ENCODE results near the gene TRIP13. TPM values are rescaled to one million over a fixed set of nuclear protein-coding genes. Genes with fewer than 3 reads are reported as not detected.

Gene TRIP13
- total and polyA plus RNA-seq, 9 of the 15 experiments (the other 6 are each of a cell fraction or from before 2014, with no cell fraction given): 24.1 to 116 (median 53.2) TPM

DNA sequence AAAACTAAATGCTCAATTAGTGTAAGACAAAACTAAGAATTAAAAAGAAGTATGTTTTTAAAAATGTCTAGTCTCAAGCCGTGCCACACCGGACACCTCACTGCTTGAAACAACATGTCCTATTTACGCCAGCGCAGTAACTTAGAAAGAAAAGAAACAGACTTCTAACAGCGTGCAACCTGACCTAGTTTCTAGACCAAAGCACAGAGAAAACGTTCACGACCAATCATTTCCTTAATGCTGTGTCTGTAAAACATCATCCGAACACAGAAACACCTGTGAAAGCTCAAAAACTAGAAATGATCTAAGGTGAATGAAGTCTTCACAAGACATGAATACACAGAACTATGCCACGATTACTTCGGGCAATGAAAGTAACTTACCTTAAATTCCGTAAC, 4.0 kb upstream of the TRIP13 start:
- Histone ChIP-seq H3K4me3 (no peak overlapping the region), H3K9me1 (ENCODE audit: control insufficient read depth, insufficient read depth, low read length) (no peaks in the 10 kb centered on the region), H3K36me3 (ENCODE audit: control insufficient read depth, insufficient read depth, low read length) (peaks cover 82% of the 10 kb centered on the region), H4K20me1 (replicated peaks; ENCODE audit: control insufficient read depth, insufficient read depth, low read length) (peaks cover 16% of the 10 kb centered on the region; the same call in 1 of the 2 replicates), H2AFZ (ENCODE audit: low read depth, low read length) (no peak overlapping the region), H3K27me3 (ENCODE audit: control insufficient read depth in 2 of 2, insufficient read depth in 2 of 2, low read length in 2 of 2) (no peaks in the 10 kb centered on the region), H3K4me2 (ENCODE audit: insufficient read depth, low read length) (no peak overlapping the region), H3K4me1 (replicated peaks in 1 of 2; ENCODE audit: control insufficient read depth in 2 of 2, insufficient read depth in 2 of 2, low read length in 2 of 2) (peaks cover 13 to 40% of the 10 kb centered on the region in 2 experiments; a peak in 4 of 5 replicates), H3K27ac (ENCODE audit: extremely low read depth, low read depth, low read length) (no peak overlapping the region), H3K9me3 (replicated peaks; ENCODE audit: control insufficient read depth, insufficient read depth, low read depth, low read length) (no peaks in the 10 kb centered on the region), H3K79me2 (ENCODE audit: control insufficient read depth, insufficient read depth, low read length) (peaks cover 100% of the 10 kb centered on the region), H3K9ac (ENCODE audit: insufficient read depth in 1 of 2, low read depth in 2 of 2, low read length in 2 of 2) (no peak overlapping the region)
- BruUV-seq (replicated peaks): no TSS peak
- in situ Hi-C loops (cut with MboI): no loop called here
- TF ChIP-seq POLR2H (tag; IDR thresholded peaks at IDR 0.05; ENCODE audit: low read depth): no peak
- TF ChIP-seq POLR2AphosphoS5 (IDR thresholded peaks at IDR 0.05; ENCODE audit: control insufficient read depth, insufficient read depth, low read depth, low read length): no peak
- no peak for TF ChIP-seq NRF1 (conservative IDR thresholded peaks at IDR 0.05 in 1 of 2, IDR thresholded peaks at IDR 0.05 in 1 of 2)
- no peak for TF ChIP-seq ZNF217 (CRISPR knock-in tag; IDR thresholded peaks at IDR 0.05)
- no peak for TF ChIP-seq RFX1 (IDR thresholded peaks at IDR 0.05)
- 0 out of 2 replicates have a peak, but pooled peaks have one; percentile 7 for TF ChIP-seq RBFOX2 (IDR thresholded peaks at IDR 0.05; ENCODE audit: low read depth, low read length)
- no peak for TF ChIP-seq ZNF586 (CRISPR knock-in tag; conservative IDR thresholded peaks at IDR 0.05)
- TF ChIP-seq HLTF (IDR thresholded peaks at IDR 0.05): no peak
- ATAC-seq (no peak), FAIRE-seq (no peak), DNase-seq (ENCODE audit: extremely low read depth in 1 of 4, low spot score in 3 of 4) (no peak)
- ChIA-PET CTCF (ENCODE audit: low intra/inter-chr PET ratio) (no interaction called here), POLR2A (interaction anchor here (0.6 kb wide), 1 partner anchor 572 kb away, joined by 4 read pairs; no protein-coding TSS in a partner anchor)
- intact Hi-C loops (cut with micrococcal nuclease): no loop called here
- WGBS (ENCODE audit: insufficient coverage, low coverage, missing lambda C conversion rate): 97% methylated on average over 11 of the region's 11 CpGs

Data from K562 (cell line).